IPS DF 4.7 (cell line): ENCODE results near the gene CNTNAP2.
A peak's percentile ranks its signal among the peaks of the same experiment; 100 is the strongest.

Experiments used
- DNase-seq: peaks from one replicate; pipeline ENCODE4 v3.0.0-alpha.2; 2013; ENCODE audit warnings: low spot score; ENCODE audit errors: extremely low read depth

Gene CNTNAP2

DNA sequence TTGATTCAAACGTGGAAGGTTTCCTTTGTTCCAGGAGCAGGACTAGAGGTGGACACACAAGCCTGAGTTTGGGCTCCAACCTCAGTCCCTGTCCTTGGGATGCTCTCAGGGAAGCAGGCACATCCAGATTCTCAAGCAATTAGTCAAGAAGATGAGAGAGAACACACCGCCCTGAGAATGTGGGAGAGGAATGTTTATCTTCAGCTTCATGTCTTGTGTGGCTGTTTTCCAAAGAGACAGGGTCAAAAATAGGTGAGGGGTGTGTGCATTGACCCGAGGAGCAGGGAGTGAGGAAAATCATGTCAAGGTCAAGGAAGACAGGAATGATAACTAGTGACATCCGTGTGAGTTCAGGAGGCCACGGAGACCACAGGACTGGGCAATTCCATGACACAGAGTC is 2001.8 kb downstream of the CNTNAP2 start:
- DNase-seq: no peak

DNA sequence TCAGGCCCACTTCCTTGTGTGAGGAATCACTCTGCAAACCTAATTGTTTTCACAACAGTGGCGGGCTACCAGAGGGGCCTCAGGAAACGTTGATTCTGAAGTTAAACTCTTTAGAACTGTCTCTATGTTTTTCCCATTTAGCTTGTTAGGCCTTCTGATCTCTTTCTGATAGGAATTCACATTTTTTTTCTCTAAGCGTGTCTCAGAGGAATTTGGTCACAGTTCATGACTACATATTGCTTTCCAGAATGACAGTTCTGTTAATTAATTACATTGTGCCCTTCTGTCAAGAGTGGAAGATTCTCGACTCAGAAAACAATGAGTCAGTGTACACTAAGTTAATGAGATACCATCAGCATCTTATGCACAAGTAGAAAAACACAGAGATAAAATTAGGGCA is 2004.8 kb downstream of the CNTNAP2 start:
- no peak for DNase-seq

DNA sequence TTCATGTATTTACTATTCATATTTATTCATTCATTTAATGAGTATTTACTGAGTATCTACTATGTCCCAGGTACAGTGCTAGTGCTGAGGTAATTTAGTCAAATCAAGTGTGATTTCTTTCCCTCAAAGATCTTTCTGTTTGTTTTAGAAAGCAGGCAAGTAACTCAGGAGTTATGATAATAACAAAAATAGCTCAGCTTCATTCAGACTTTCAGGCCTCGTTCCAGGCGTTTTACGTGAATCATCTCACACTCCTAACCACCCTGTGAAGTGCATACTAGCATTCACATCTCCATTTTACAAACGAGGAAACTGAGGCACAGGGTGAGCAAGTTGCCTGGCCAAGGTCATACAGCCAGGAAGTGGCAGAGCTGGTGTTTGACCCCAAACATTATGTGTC is 2005.2 kb downstream of the CNTNAP2 start:
- DNase-seq: no peak

DNA sequence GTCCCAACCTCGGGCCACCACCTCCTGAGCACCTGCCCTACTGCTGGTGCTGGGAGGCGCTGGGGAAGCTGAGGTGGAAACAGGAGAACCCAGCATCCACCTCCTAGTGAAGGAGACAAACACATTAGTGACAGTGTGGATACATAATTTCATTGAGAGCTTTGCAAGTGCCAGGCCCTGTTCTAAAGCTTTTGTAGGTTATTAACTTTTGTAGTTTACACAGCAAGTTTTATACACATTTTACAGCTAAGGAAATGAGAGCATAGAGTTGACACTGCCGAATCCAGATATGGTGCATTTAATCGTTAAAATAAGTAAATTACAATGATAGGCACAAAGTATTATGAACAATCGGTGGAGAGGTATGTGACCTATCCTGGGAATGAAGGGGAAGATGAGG is 2007.9 kb downstream of the CNTNAP2 start:
- DNase-seq: no peak

DNA sequence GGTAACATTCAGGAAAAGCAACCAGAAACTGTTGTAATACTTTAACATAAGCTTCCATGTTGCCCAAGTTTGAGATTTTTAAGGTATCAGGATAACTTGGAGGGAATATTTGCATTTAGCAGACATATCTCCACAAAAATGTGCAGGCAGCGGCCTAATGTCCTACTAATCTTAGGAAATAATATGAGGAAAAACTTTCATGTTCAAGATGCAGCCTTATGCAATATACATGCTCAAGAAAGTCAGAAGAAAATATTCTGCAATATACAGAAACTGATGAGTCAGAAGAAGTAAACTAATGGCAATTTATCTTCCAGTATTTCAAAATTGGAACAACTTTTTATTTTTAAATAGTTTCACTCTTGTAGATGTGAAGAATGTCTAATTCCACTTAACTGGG is 2010.8 kb downstream of the CNTNAP2 start:
- no peak for DNase-seq

DNA sequence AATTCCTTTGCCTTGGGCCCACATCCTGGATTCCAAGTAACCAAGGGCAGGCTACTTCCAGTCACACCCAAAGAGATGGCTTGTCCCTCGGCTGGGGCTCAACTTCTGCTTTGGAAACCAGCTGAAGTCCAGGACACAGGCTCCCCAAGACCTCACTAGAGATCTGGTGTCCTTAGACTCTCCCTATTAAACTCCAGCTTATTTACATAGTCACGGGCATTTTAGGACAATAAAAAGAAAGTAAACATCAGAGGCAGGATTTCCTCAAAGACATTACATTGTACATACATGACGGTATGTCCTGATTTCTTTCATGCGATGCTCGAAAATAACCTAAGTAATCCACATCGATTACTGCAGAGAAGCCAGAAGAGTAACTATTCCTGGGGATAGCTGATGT is 2012.4 kb downstream of the CNTNAP2 start:
- no peak for DNase-seq

DNA sequence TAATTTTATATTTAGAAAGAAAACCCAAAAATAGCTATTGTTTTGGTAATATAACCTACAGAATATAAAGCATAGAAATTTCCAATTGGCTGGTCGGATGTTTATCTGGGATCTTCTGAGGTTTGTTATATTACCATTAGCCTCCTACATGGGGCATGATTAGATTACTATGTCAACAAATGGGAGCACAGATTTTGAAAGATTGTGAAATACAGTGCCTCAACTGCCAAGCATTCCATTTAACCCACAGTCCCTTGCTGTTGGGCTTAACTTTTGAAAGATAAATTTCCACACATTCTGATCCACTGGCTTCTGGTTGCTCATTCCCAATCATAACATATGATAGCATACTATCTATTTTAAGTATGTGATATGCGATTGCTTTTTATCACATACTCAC is 2018.5 kb downstream of the CNTNAP2 start:
- no peak for DNase-seq

DNA sequence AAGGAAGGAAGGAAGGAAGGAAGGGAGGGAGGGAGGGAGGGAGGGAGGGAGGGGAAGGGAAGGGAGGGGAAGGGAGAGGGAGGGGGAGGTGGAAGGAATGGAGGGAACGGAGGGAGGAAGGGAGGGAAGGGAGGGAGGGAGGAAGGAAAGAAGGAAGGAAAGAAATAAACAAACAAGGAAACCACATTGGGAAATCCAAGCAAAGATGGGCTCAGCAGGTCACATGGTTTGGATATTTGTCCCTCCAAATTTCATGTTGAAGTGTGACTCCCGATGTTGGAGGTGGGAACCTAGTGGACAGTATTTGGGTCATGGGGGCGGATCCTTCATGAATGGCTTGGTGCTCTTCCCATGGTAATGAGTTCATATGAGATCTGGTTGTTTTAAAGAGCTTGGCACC is 2019.4 kb downstream of the CNTNAP2 start:
- DNase-seq: no peak

DNA sequence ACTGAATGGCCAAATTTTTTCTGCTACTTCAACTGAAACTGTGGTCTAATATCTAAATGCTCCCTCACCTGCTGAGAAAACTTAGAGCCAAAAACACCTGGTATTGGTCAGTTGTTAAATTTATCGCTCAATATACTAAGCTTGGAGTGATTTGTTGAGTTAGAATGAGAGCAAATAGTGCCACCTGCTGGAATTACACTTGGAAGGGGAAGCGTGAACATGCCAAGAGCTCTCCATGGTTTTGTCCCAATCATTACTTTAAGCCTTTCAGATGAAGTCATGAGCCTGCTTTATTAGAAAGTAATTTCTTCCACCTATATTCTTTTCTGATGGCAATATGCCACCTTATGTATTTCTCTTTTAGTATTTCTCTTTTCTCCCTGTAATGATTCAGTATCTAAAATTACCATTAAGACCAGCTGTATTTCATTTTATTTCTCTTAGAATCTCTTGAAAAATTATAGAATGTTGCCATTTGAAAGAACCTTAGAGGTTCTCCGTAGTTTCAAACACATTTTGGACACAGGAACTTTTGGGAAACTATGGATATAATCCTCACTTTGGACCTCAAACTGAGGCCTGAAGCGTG is 2026.2 kb downstream of the CNTNAP2 start:
- peak; percentile 33 for DNase-seq

DNA sequence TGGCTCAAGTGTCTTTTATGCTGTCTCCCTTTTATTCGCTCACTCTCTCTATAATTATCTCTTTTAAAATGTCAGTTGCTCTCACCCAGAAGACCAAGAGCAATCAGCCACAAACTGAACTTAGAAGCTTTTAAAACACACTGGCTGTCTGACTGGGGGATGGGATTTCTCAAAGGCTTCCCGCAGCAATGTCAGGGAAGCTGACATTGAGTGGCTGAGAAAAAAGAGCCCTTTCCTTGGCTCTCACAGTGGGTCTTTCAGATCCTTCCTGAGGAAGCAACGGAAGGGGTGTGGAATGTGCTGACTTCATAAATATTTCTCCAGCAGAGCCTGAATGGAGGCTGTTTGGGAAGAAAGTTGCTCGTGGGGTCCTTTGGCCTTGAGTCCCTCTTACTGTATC is 2028.2 kb downstream of the CNTNAP2 start:
- DNase-seq: no peak

DNA sequence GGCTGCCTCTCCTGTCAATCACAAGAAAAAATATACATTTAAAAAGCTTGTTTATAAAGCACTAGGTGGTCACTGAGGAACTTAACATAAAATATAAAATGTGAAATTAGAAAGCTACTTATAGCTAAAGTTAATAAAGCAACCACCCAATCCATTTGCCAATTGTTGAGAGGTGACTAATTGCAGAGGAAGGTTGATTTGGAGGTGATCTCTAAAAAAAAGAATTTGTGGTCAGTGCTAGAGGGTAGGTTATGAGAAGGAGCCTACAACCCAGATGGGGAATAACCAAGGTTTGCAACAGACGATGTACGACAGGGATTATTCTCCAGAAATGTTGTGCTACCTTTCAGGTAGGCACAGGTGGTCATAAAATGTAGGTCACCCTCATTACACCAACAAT is 2029.7 kb downstream of the CNTNAP2 start:
- DNase-seq: no peak

DNA sequence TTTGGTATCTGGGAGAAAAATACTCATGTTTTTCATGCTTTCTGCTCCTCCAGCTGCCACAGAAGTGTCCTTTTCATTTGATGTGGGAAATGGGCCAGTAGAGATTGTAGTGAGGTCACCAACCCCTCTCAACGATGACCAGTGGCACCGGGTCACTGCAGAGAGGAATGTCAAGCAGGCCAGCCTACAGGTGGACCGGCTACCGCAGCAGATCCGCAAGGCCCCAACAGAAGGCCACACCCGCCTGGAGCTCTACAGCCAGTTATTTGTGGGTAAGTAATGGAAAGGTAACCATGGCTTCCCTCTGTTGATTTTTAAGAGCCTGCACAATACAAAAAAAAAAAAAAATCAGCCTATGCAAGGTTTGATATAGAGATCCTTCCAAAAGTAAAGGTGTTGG is 2030.8 kb downstream of the CNTNAP2 start:
- DNase-seq: no peak

DNA sequence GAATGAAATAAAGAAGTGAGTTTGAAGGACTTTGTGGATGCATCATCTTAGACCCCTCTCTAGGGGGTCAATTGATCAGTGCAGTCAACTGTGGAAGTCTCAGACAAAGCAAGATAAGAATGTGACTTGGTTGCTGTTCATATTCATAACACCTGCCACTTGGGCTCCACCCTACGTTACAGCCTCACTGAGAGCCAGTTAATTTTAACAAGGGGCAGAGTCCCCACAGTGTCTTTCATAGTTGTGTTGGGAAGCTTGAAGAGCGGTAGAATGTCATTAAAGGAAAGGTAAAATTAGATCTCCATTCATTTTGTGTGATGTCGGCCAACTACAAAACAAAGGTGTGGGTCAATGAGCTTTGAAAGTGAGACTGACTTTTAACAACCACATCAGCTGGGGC is 2031.9 kb downstream of the CNTNAP2 start:
- no peak for DNase-seq

DNA sequence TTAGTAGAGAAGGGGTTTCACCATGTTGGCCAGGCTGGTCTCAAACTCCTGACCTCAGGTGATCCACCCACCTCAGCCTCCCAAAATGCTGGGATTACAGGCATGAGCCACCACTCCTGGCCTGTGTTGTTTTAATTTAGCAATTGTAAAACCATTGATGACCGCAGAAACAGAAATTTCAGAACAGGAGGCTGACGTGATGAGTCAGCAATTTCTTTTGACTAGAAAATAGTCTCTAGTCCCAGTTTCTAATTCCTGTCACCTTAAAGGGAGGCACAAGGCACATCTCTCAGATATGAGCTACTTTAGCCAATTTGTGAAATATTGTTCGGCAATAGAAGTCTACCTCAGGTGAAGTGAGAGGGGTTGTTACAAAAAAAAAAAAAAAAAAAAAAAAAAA is 2033.1 kb downstream of the CNTNAP2 start:
- no peak for DNase-seq

DNA sequence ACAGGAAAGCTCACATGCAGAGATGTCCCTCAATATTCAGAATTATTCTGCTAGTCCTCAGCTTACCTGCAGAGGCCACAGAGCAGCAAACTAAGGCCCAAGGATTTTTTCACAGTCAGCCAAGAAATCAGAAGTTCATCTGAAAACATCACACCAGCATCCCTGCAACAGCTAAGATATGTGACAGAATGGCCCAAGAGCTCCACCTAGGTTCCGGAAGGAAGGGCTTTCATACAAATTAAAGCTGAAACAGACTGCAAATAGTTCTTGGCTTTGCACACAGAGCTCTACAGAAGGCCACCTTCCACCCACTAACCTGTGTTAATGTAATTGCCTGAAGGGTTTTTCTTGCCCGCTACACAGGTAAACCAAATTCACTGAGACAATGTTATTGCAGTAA is 2035.2 kb downstream of the CNTNAP2 start:
- DNase-seq: no peak

DNA sequence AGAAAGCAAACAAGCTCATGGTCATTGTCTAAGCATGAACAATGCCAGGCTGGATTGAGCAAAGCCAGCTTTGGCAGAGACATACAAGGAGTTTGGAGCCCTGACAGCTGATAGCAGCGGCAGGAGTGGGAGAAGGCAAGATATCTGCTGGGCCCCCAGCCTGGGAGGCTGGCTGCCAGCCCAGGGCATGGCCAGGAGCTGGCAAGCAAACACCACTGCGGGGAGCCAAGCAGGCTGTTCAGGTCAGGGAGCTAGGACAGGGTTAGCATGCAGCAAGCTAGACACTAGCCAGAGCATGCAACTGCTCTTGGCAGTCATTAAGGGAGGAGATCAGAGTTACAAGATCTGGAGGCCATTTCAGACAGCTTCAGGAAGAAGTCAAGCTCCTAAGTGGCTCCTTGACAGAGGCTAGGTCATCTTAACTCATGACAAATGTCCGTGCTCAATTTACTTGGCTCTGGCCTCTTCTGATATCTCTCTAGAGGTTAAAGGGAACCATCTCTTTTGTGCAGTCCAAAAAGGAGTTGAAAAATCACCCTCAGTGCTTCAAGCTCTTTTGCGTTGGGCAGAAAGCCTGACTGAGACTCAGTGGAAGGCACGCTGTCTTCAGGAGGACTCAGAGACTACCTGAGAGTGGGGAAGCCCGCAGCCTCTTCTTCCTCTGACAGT is 2037.1 kb downstream of the CNTNAP2 start:
- no peak for DNase-seq

DNA sequence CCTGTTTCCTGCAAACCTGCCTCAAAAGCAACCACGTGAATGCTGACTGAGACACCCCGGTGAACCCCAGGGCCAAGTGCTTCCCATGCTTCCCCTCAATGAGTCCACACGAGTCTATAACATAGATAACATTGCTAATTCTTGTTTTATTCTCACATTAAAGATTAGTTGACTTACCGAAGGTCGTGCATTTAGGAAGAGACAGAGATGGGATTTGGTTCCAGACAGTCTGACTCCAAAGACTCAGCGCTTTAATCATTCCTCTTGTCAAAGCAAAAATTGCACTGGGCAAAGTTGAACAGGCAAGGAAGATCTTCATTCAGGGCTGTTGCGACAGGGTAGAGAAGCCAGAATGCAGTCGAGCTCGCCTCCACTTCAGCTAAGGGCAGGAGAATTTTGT is 2038.4 kb downstream of the CNTNAP2 start:
- DNase-seq: no peak

DNA sequence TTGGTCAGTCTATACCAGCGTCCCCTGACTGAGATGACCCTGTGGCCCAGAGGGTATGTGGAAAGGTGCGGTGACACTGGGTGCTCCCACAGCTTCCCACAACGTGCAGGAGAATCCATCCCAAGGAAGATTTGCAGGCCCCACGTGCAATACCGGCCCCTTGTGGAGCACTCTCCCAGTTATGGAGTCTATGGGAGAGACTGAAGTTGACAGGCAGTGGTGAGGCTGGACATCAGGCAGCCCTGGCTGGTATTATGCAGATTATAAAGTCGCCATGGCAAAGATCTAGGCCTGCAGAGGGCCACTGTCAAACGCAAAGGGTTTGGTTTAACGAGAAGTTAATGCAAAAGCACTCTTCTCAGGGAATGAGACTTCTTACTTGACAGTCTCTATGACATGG is 2039.2 kb downstream of the CNTNAP2 start:
- no peak for DNase-seq

DNA sequence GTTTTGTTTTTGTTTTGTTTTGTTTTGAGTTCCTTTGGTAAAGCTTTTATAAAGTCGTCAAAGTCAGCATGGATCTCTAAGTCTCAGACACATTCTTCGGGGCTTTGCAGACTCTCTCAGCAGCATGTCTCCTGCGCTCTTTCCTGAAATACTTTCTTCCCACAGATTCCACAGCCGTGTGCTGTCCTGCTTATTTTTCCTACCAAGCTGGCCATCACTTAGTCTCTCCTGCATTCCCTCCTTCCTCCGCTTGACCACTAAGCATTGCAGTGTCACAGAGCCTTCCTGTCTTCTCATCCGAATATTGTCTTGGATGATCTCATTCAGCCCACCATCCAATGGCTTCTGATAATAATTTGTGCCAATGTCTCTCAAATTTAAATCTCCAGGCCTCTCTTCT is 2039.6 kb downstream of the CNTNAP2 start:
- no peak for DNase-seq

DNA sequence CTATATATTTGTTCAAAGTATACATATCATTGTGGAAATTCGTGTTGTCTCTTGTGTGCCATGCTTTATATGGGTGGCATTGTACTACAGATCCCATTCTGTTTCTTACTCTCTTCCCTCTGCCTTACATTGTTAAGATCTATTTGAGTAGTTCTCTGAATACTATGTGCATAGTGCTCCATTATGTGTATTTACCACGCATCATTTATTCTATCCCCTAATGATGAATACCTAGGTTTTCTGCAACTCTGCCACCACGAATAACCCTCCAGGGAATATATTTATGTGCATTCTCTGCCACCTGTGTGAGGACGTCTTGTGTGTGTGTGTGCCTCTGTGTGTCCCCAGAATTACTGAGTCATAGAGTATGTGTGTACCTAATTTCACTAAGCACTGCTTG is 2042.7 kb downstream of the CNTNAP2 start:
- DNase-seq: no peak

DNA sequence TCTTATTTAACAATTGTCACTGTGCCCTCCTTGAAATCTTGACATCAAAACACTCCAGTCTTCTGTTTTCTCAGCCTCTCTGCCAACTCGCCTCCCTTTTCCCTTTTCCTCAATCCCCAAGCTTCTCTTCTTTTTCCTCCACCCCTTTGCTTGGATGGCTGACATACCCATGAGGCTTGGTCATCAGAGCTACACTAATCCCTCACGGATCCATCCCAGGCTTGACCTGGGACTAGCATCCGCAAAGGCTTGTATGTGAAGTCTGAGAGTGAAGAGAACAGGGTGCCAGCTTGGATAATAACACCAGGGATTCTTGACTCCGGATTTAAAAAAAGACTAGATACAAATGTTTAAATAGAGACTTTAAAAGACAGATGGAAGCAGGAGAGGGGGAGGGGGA is 2045.2 kb downstream of the CNTNAP2 start:
- DNase-seq: no peak

DNA sequence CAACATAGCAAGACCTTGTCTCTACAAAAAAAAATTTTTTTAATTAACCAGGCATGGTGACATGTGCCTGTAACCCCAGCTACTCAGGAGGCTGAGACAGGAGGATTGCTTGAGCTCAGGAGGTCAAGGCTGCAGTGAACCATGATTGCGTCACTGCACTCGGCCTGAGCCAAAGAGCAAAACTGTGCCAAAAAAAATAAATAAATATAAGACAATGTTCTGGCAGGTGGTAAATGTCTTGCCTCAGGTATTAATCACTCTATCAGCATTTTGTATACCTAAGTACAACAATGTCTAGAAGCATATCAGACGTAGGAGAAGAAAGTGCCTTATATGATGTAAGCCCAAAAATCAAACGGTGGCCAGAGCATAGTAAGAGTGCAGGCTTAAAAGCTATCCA is 2046.2 kb downstream of the CNTNAP2 start:
- no peak for DNase-seq

DNA sequence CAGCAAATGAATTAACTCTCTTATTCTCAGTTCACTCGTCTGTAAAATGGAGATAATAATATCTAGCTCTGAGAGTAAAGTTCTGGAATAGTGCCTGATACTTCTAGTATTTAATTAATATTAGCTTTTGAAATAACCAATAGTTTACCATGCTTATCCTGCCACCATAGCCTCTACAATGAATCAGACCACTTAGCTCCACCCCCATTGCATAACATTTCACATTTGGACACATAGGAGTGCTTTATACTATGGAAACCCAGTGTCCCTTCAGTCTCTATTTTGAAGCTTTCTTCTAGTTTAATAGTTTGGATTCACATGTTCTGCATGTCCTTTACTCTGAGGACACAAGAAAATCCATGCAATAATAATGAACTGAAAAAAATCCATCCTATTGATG is 2046.6 kb downstream of the CNTNAP2 start:
- DNase-seq: no peak

DNA sequence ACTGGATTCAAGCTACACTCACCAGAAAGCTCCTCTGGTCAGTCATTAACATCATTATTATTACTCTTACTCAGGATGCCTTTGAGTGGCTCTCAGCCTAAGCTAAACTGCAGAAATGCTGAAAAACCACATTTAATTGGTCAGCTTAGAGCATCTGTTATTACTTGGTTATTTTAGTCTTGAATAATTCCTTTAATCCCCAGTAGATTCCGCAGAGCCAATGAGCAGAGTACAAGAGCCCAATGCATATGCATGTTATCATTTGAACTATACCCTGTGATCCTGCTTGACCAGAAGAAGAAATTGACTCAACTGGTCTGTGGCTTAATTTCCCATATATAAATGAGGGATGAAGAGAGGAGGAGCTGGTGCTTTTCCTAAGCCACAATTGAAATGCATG is 2056.3 kb downstream of the CNTNAP2 start:
- no peak for DNase-seq
